H1 (cell line): ENCODE measurements around the gene TMEM150A. TPM values are rescaled to one million over a fixed set of nuclear protein-coding genes. Genes with fewer than 3 reads are reported as not detected.

ENCODE experiments used
- RXRA ChIP-seq: IDR thresholded peaks from 2 replicates; pipeline ENCODE4 v1.6.1; 2011; ENCODE audit warnings: low read depth, mild to moderate bottlenecking, low read length, moderate library complexity; ENCODE audit not compliant: insufficient read depth
- polyA plus RNA-seq, 7 experiments: library from polyadenylated mRNA; depleted of rRNA in 3 of 7; stranded (reverse) in 5 of 7; unstranded in 2 of 7; fragments of >200 nt in 5 of 7; fragments of 200-250 nt in 2 of 7; gene quantifications; 1 replicate in 5 of 7; 2 replicates in 1 of 7; 4 replicates in 1 of 7; pipeline versions ENCODE4 v1.2.1 to v1.2.3, GENCODE V29; 2011 to 2013; ENCODE audit warnings: missing spikeins in 2 of 7, mixed read lengths in 2 of 7
- total RNA-seq: library from RNA; stranded (reverse); fragmentation: NEBNext Ultra II Directional; extraction: Animal tissue kit (Norgen Biotek cat#: 25700); gene quantifications from 2 replicates; pipeline ENCODE4 v1.2.1, GENCODE V29; 2021

TMEM150A gene
- total and polyA plus RNA-seq, 2 of the 8 experiments (the other 6 are each of a cell fraction or from before 2014, with no cell fraction given), result 19.8 to 29.9 TPM

DNA sequence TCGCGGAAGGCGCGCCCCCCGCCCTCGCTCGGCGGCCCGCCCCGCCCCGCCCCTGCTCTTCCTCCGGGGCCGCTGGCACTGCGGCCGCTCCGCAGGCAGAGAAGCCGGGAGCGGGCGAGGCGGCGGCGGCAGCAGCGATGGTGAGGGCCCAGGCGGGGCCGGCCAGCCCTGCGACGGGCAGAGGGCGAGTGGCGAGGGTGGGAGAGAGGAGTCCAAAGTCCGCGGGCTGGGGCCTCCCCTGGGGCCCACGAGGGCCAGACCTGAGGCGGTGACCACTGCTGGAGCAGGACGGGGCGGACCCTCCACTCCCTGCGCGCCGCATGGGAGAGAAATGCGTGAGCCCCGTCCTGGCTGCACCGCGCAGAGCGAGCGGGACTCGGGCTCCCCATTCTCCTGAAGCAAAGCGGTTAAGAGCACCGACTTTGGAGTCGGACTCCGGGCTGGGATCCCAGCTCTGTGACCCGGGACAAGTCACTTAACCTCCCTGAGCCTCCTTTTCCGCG lies 18.1 kb downstream of the TMEM150A start, which contains the start of gene VAMP5 (continued):
- no peak for TF ChIP-seq RXRA
